GM10248 (cell line): ENCODE measurements around the gene VWA5B2.
A peak's percentile ranks its signal among the peaks of the same experiment; 100 is the strongest.
"Not testable (repeated sequence)": the region's sequence is repeated elsewhere in the genome, so short reads cannot be mapped to it uniquely, and the experiment has no call there.

ENCODE experiments used
- CTCF ChIA-PET: fragments of 300-600 bp; sonication (Branson Sonifier 250); formaldehyde crosslinking; extraction: SDS; loops from one replicate; lab custom pipeline; 2021; ENCODE audit warnings: antibody characterized with exemption; lab: Yijun Ruan, JAX
- POLR2A ChIA-PET: fragments of 350-650 bp; sonication (Branson Sonifier 250); formaldehyde crosslinking; extraction: SDS; loops from one replicate; lab custom pipeline; 2020; ENCODE audit warnings: antibody characterized with exemption; lab: Yijun Ruan, JAX
- DNase-seq: peaks from one replicate; pipeline ENCODE4 v3.0.0; 2012; ENCODE audit errors: extremely low spot score
- TF ChIP-seq, protein P1 (sequence below): IDR thresholded peaks from 2 replicates; pipeline ENCODE4 v1.5.1; 2012; ENCODE audit warnings: mild to moderate bottlenecking, low read depth; ENCODE audit errors: extremely low read depth, missing control alignments, control extremely low read depth

VWA5B2 gene

DNA sequence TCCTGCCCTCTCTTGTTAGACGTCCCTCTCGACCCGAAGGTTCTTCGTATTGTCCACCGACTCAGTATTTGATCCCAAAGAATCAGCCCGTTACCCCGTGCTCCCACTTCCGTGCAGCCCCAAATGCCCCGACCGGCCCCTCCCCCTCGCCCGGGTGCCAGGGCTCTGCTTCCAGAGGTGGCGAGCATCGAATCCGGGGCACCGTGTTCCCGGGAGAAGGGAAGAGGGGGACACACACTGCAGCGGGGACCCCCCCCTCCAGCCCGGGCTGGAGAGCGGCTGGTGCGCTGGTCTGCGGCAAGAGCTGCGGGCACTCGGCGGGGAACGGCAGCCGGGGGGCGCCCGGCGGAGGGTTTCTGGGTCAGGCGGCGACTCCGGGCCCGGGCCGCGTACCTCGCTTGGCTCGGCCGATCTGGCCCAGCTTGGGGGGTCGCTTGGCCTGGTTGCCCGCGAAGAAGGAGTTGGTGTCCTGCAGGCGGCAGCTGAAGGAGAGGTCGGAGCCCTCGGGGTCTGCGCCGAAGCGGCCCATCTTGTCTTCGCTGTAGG is 31.4 kb downstream of the VWA5B2 start:
- no peak for DNase-seq
- TF ChIP-seq, protein P1, sequence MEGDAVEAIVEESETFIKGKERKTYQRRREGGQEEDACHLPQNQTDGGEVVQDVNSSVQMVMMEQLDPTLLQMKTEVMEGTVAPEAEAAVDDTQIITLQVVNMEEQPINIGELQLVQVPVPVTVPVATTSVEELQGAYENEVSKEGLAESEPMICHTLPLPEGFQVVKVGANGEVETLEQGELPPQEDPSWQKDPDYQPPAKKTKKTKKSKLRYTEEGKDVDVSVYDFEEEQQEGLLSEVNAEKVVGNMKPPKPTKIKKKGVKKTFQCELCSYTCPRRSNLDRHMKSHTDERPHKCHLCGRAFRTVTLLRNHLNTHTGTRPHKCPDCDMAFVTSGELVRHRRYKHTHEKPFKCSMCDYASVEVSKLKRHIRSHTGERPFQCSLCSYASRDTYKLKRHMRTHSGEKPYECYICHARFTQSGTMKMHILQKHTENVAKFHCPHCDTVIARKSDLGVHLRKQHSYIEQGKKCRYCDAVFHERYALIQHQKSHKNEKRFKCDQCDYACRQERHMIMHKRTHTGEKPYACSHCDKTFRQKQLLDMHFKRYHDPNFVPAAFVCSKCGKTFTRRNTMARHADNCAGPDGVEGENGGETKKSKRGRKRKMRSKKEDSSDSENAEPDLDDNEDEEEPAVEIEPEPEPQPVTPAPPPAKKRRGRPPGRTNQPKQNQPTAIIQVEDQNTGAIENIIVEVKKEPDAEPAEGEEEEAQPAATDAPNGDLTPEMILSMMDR = no peak
- ChIA-PET CTCF (interaction anchor here (1.1 to 1.5 kb wide), 3 partner anchors 9 to 34 kb away, joined by 4 read pairs; no protein-coding TSS in a partner anchor), POLR2A (interaction anchor here (0.6 kb wide), 1 partner anchor 26 kb away, joined by 6 read pairs; no protein-coding TSS in a partner anchor)

DNA sequence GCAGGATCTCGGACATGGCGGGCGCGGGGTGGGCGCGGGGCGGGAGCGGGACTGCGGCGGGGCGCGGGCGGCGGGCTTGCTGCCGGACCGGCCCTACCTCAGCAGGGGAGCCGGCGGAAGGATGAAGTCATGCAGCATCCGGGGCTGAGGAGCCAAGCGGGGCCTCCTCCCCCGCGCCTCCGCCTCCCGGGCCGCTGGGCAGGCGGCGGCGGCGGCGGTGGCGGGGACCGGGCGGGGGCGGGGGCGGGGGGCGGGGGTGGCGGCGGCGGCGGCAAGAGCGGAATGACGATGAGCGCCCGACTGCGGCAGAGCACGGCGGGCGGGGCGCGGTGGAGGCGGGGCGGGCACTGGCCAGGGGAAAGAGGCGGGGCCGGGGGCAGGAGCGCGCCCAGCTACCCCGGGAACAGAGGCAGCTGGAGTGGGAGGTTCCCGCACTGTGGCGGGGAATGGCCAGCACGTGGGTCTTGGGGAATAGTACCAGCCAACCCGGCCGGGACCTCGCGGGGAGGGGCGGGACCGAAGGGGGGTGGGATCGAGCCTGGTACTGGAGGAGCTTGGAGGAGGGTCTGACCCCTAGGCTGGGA is 32.0 kb downstream of the VWA5B2 start, which contains the start of gene CAMK2N2:
TSS of gene CAMK2N2 (minus strand) at position 284 of the 584 bp plus-strand sequence. CDS start at position 16, 268 bp downstream.
- ChIA-PET POLR2A (interaction anchor here (0.6 kb wide), 1 partner anchor 25 kb away, joined by 6 read pairs; no protein-coding TSS in a partner anchor), CTCF (interaction anchor here (1.2 to 1.5 kb wide), 3 partner anchors 10 to 35 kb away, joined by 4 to 6 read pairs (median 4); partner anchors contain the start of gene EEF1AKMT4)
- TF ChIP-seq, protein P1 = no peak
- peak; percentile 80 for DNase-seq

DNA sequence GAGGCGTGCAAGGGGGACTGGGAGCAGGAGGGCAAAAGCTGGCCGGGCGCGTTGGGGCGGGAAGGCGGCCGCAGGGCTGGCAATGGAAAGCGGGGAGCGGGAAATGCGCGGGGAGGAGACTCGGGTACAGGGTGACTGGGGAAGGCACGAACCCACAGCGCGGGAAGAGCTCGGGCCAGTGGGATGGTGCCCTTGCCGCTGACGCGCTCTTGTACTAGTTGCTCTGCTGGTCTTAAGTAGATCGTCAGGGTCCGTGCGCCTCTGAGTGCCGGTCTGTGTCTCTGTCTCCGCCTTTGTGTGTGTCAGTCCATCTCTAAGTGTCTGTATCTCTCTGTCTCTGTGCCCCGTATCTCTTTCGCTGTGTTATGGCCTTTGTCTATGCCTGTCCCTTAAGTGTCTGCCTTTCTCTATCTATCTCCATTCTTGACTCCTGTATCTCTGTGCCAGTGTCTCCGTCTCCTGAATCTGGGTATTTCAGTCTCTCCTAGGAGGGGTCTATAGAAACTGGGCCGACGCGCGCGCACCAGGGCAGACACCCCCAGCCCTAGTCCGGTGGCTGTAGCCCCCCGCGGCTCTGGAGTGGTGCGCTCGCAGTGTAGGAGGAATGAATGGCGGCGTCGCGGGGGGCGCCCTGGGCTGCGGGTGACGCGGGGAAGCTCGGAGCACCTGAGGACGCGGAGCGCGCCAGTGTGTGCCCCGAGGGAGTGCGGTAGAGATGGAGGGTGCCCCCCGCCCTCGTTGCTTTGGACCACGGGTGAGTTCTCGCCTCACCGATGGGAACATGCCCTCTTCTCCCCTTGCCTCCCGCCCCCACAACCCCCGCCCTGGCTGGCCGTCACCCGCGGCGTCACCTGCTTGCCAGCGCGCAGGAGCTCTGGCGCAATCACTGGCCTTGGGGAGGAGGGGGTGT is 32.7 kb downstream of the VWA5B2 start:
- POLR2A ChIA-PET = no interaction called here
- CTCF ChIA-PET = interaction anchor here (0.6 to 1.4 kb wide), 3 partner anchors 9 to 12 kb away, joined by 3 to 6 read pairs (median 4); partner anchors contain the start of gene EEF1AKMT4

DNA sequence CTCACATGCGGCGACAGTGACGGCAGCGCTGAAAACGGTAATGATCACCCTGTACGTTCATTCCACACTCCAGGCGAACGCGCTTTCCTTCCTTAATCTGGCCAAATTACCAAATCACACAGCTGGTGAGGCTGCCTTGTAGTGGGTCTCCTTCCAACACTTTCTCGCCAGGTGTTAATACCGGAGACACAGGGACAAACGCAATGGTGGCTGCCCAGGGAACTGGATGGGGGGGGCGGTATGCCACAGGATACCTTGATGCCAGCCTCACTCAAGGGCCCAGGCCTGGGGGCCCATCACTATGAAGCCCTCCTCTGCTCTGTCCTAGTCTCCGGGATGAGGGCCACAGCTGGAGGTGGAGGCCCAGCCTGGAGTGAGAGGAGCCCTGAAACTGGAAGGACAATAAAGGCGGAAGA is 33.4 kb downstream of the VWA5B2 start:
- DNase-seq = no peak
- ChIA-PET CTCF (interaction anchor here (0.6 to 1.4 kb wide), 2 partner anchors 10 to 13 kb away, joined by 3 to 6 read pairs; partner anchors contain the start of gene EEF1AKMT4), POLR2A (interaction anchor here (0.7 kb wide), 1 partner anchor 19 kb away, joined by 6 read pairs; no protein-coding TSS in a partner anchor)
- TF ChIP-seq, protein P1 = no peak

More for the DNA sequence above, 32.7 kb downstream of the VWA5B2 start:
- peak; percentile 45 for DNase-seq
- TF ChIP-seq, protein P1 = no peak

DNA sequence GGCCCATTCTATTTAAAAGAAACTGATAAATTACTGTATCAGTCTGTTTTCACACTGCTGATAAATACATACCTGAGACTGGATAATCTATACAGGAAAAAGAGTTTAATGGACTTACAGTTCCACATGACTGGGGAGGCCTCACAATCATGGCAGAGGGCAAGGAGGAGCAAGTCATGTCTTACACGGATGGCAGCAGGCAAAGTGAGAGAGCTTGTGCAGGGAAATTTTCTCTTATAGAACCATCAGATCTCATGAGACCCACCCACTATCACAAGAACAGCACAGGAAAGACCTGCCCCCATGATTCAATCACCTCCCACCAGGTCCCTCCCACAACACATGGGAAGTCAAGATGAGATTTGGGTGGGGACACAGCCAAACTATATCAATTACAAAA is 37.9 kb downstream of the VWA5B2 start:
- CTCF ChIA-PET = interaction anchor here (1.0 kb wide), 1 partner anchor 40 kb away, joined by 3 read pairs; no protein-coding TSS in a partner anchor
- POLR2A ChIA-PET, DNase-seq: not testable (repeated sequence)

DNA sequence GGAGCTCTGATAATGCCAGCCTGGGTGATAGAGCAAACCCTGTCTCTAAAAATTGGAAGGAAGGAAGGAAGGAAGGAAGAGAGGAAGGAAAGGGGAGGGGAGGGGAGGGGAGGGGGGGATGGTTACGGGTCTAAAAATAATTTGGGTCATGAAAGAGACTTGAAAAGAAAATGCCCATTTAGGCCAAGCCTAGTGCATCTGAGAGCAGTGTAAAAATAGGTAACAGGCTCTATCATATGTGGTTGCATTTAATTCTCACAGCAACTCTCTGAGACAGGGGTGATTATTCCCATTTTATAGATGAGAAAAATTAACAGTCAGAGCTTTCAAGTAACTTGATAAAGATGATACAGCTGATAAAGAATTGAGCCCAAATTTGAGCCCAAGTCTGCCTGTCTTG is 42.9 kb downstream of the VWA5B2 start:
- ChIA-PET CTCF (interaction anchor here (0.7 to 1.5 kb wide), 4 partner anchors 22 to 377 kb away, joined by 3 to 4 read pairs (median 3); no protein-coding TSS in a partner anchor), POLR2A (no interaction called here)
- TF ChIP-seq, protein P1 = no peak
- DNase-seq = no peak
